ENCODE results near the gene CCDC61. TPM values are rescaled to one million over a fixed set of nuclear protein-coding genes. Genes with fewer than 3 reads are reported as not detected.
A peak's percentile ranks its signal among the peaks of the same experiment; 100 is the strongest.

The CCDC61 gene
- total and polyA plus RNA-seq, 2 experiments from 2014 or later: 2.6 to 6.9 TPM

- no peaks in the 10 kb centered on the region for H3K36me3 ChIP-seq (ENCODE audit: low read depth)
- no peaks in the 10 kb centered on the region for H3K79me2 ChIP-seq (ENCODE audit: insufficient read depth)
- no peak overlapping the region for H3K4me2 ChIP-seq (ENCODE audit: unreplicated experiment)
- no peak overlapping the region for H3K9ac ChIP-seq
- H3K9me2 ChIP-seq (ENCODE audit: insufficient read depth): no peaks in the 10 kb centered on the region
- peaks cover 98% of the 10 kb centered on the region for H3K27me3 ChIP-seq (replicated peaks; ENCODE audit: insufficient read depth)
- DNase-seq: no peak
- H3K4me3 ChIP-seq: no peak overlapping the region
- no peaks in the 10 kb centered on the region for H4K20me1 ChIP-seq (ENCODE audit: insufficient read depth)
- TF ChIP-seq EZH2phosphoT487 (IDR thresholded peaks at IDR 0.05; ENCODE audit: insufficient read depth, low read depth) (no peak), EZH2 (IDR thresholded peaks at IDR 0.05; ENCODE audit: insufficient read depth, poor library complexity, severe bottlenecking) (no peak)
- in situ Hi-C loops (cut with MboI): no loop called here
- 55 to 59% methylated on average over 3 of the region's 3 CpGs for WGBS, 2 experiments (ENCODE audit: low coverage in 1 of 2, low lambda C conversion rate in 2 of 2, missing lambda C conversion rate in 2 of 2)
- H3K9me3 ChIP-seq (ENCODE audit: low read depth): no peaks in the 10 kb centered on the region
- H3K4me1 ChIP-seq (ENCODE audit: insufficient read depth): no peaks in the 10 kb centered on the region
- no peak overlapping the region for H2AFZ ChIP-seq
- H3K27ac ChIP-seq: no peak overlapping the region
- H3F3A ChIP-seq (ENCODE audit: insufficient read depth): no peaks in the 10 kb centered on the region
These were observed 63.5 kb downstream of the CCDC61 start for GRCh38 chr19:46058778-46059177.

- Histone ChIP-seq H3K27ac (no peak overlapping the region), H2AFZ (no peak overlapping the region), H3F3A (ENCODE audit: insufficient read depth) (no peaks in the 10 kb centered on the region), H3K79me2 (ENCODE audit: insufficient read depth) (no peaks in the 10 kb centered on the region), H3K4me2 (ENCODE audit: unreplicated experiment) (no peak overlapping the region), H3K9ac (no peak overlapping the region), H3K4me3 (no peak overlapping the region), H3K36me3 (ENCODE audit: low read depth) (no peaks in the 10 kb centered on the region), H4K20me1 (ENCODE audit: insufficient read depth) (no peaks in the 10 kb centered on the region), H3K4me1 (ENCODE audit: insufficient read depth) (no peaks in the 10 kb centered on the region), H3K9me2 (ENCODE audit: insufficient read depth) (no peaks in the 10 kb centered on the region), H3K9me3 (ENCODE audit: low read depth) (no peaks in the 10 kb centered on the region), H3K27me3 (replicated peaks; ENCODE audit: insufficient read depth) (peaks cover 85% of the 10 kb centered on the region)
- in situ Hi-C loops (cut with MboI): no loop called here
- DNase-seq: no peak
- WGBS, 2 experiments (ENCODE audit: low coverage in 1 of 2, low lambda C conversion rate in 2 of 2, missing lambda C conversion rate in 2 of 2): 25 to 52% methylated on average over 2 of the region's 2 CpGs
- TF ChIP-seq EZH2phosphoT487 (IDR thresholded peaks at IDR 0.05; ENCODE audit: insufficient read depth, low read depth): no peak
- no peak for TF ChIP-seq EZH2 (IDR thresholded peaks at IDR 0.05; ENCODE audit: insufficient read depth, poor library complexity, severe bottlenecking)
These were observed 64.7 kb downstream of the CCDC61 start for GRCh38 chr19:46060012-46060411.

- no peak for DNase-seq
- in situ Hi-C loops (cut with MboI): no loop called here
These were observed 67.9 kb downstream of the CCDC61 start for GRCh38 chr19:46063201-46063600.

GRCh38 chr19:46065486-46066071 is 70.3 kb downstream of the CCDC61 start:
- Histone ChIP-seq H3K9me3 (ENCODE audit: low read depth) (no peaks in the 10 kb centered on the region), H3K79me2 (ENCODE audit: insufficient read depth) (no peaks in the 10 kb centered on the region), H3K36me3 (ENCODE audit: low read depth) (no peaks in the 10 kb centered on the region), H3K9me2 (ENCODE audit: insufficient read depth) (no peaks in the 10 kb centered on the region), H3K4me2 (ENCODE audit: unreplicated experiment) (no peak overlapping the region), H3K4me1 (ENCODE audit: insufficient read depth) (peaks cover 36% of the 10 kb centered on the region), H3K4me3 (no peak overlapping the region), H3K9ac (no peak overlapping the region), H4K20me1 (ENCODE audit: insufficient read depth) (no peaks in the 10 kb centered on the region), H3F3A (ENCODE audit: insufficient read depth) (peaks cover 32% of the 10 kb centered on the region), H3K27me3 (replicated peaks; ENCODE audit: insufficient read depth) (peaks cover 41% of the 10 kb centered on the region), H2AFZ (no peak overlapping the region), H3K27ac (no peak overlapping the region)
- TF ChIP-seq EZH2 (IDR thresholded peaks at IDR 0.05; ENCODE audit: insufficient read depth, poor library complexity, severe bottlenecking) (no peak), EZH2phosphoT487 (IDR thresholded peaks at IDR 0.05; ENCODE audit: insufficient read depth, low read depth) (no peak)
- peak; percentile 72 for DNase-seq
- 21 to 26% methylated on average over 7 of the region's 7 CpGs for WGBS, 2 experiments (ENCODE audit: low coverage in 1 of 2, low lambda C conversion rate in 2 of 2, missing lambda C conversion rate in 2 of 2)
- in situ Hi-C loops (cut with MboI): no loop called here

More at GRCh38 chr19:46063201-46063600, 67.9 kb downstream of the CCDC61 start:
- H3K4me1 ChIP-seq (ENCODE audit: insufficient read depth): peaks cover 12% of the 10 kb centered on the region
- H3K4me3 ChIP-seq: no peak overlapping the region
- no peak overlapping the region for H3K9ac ChIP-seq
- no peaks in the 10 kb centered on the region for H3K9me2 ChIP-seq (ENCODE audit: insufficient read depth)
- no peak for TF ChIP-seq EZH2phosphoT487 (IDR thresholded peaks at IDR 0.05; ENCODE audit: insufficient read depth, low read depth)
- no peak for TF ChIP-seq EZH2 (IDR thresholded peaks at IDR 0.05; ENCODE audit: insufficient read depth, poor library complexity, severe bottlenecking)
- peaks cover 65% of the 10 kb centered on the region for H3K27me3 ChIP-seq (replicated peaks; ENCODE audit: insufficient read depth)
- H3K36me3 ChIP-seq (ENCODE audit: low read depth): no peaks in the 10 kb centered on the region
- WGBS, 2 experiments (ENCODE audit: low coverage in 1 of 2, low lambda C conversion rate in 2 of 2, missing lambda C conversion rate in 2 of 2): 63 to 78% methylated on average over 3 of the region's 3 CpGs
- H3K9me3 ChIP-seq (ENCODE audit: low read depth): no peaks in the 10 kb centered on the region
- H3K4me2 ChIP-seq (ENCODE audit: unreplicated experiment): no peak overlapping the region
- H3F3A ChIP-seq (ENCODE audit: insufficient read depth): peaks cover 12% of the 10 kb centered on the region
- H3K79me2 ChIP-seq (ENCODE audit: insufficient read depth): no peaks in the 10 kb centered on the region
- H3K27ac ChIP-seq: no peak overlapping the region
- H2AFZ ChIP-seq: no peak overlapping the region
- H4K20me1 ChIP-seq (ENCODE audit: insufficient read depth): no peaks in the 10 kb centered on the region

All from GM23248 (cell line).